ENCODE measurements around the gene GSTK1. TPM values are rescaled to one million over a fixed set of nuclear protein-coding genes. Genes with fewer than 3 reads are reported as not detected.
"Not testable (repeated sequence)": the region's sequence is repeated elsewhere in the genome, so short reads cannot be mapped to it uniquely, and the experiment has no call there.

GSTK1 gene
- total RNA-seq, 1 donor from 2014 or later = 200 TPM

GRCh38 chr7:143238289-143238980, 24.8 kb upstream of the GSTK1 start:
- no peak for DNase-seq (ENCODE audit: low spot score)

GRCh38 chr7:143239813-143240212, 23.4 kb upstream of the GSTK1 start:
- no peak for DNase-seq (ENCODE audit: low spot score)

GRCh38 chr7:143240291-143241168, 22.7 kb upstream of the GSTK1 start:
- DNase-seq (ENCODE audit: low spot score) = peak; percentile 71

- DNase-seq (ENCODE audit: low spot score) = no peak
Measured at GRCh38 chr7:143242306-143242705, 20.9 kb upstream of the GSTK1 start.

- no peak for DNase-seq (ENCODE audit: low spot score)
Measured at GRCh38 chr7:143243111-143243510, 20.1 kb upstream of the GSTK1 start.

- DNase-seq (ENCODE audit: low spot score) = no peak
Measured at GRCh38 chr7:143243614-143244013, 19.6 kb upstream of the GSTK1 start.

- DNase-seq (ENCODE audit: low spot score) = no peak
Measured at GRCh38 chr7:143244321-143244720, 18.9 kb upstream of the GSTK1 start.

- no peak for DNase-seq (ENCODE audit: low spot score)
Measured at GRCh38 chr7:143245123-143245522, 18.1 kb upstream of the GSTK1 start.

- no peak for DNase-seq (ENCODE audit: low spot score)
Measured at GRCh38 chr7:143247372-143247771, 15.9 kb upstream of the GSTK1 start.

GRCh38 chr7:143248761-143249354, 14.4 kb upstream of the GSTK1 start:
- DNase-seq (ENCODE audit: low spot score) = no peak

GRCh38 chr7:143250199-143250598, 13.0 kb upstream of the GSTK1 start:
- DNase-seq (ENCODE audit: low spot score) = no peak

- DNase-seq (ENCODE audit: low spot score) = no peak
Measured at GRCh38 chr7:143250822-143251221, 12.4 kb upstream of the GSTK1 start.

GRCh38 chr7:143252006-143252405, 11.2 kb upstream of the GSTK1 start:
- DNase-seq (ENCODE audit: low spot score) = no peak

- DNase-seq (ENCODE audit: low spot score) = no peak
Measured at GRCh38 chr7:143255564-143255963, 7.7 kb upstream of the GSTK1 start.

GRCh38 chr7:143256325-143256724, 6.9 kb upstream of the GSTK1 start:
- DNase-seq (ENCODE audit: low spot score) = no peak

- DNase-seq (ENCODE audit: low spot score) = no peak
Measured at GRCh38 chr7:143256932-143257331, 6.3 kb upstream of the GSTK1 start.

- no peak for DNase-seq (ENCODE audit: low spot score)
Measured at GRCh38 chr7:143257501-143257900, 5.7 kb upstream of the GSTK1 start.

- DNase-seq (ENCODE audit: low spot score) = no peak
Measured at GRCh38 chr7:143258831-143259230, 4.4 kb upstream of the GSTK1 start.

- no peak for DNase-seq (ENCODE audit: low spot score)
Measured at GRCh38 chr7:143259765-143260164, 3.5 kb upstream of the GSTK1 start.

- no peak for DNase-seq (ENCODE audit: low spot score)
Measured at GRCh38 chr7:143261901-143262300, 1.3 kb upstream of the GSTK1 start.

GRCh38 chr7:143264196-143264568, 941 bp downstream of the GSTK1 start:
- not testable (repeated sequence) for DNase-seq (ENCODE audit: low spot score)

- no peak for DNase-seq (ENCODE audit: low spot score)
Measured at GRCh38 chr7:143265017-143265693, 1.9 kb downstream of the GSTK1 start.

All from ureter (tissue), 1 donor.